OCI-LY3 (cell line): ENCODE data around the gene KIFC1.

Source experiments
- H2AFZ ChIP-seq: fragments of 200-600, 300-600 bp; shearing (Covaris generic); 2 replicates; pipeline ENCODE4 v1.6.0; 2014; ENCODE audit warnings: antibody characterized with exemption, low read depth, low read length
- H3K27ac ChIP-seq: fragments of 200-600, 300-600 bp; sonication (generic); 2 replicates; pipeline ENCODE4 v1.5.1; 2014; ENCODE audit warnings: mild to moderate bottlenecking, low read length, moderate library complexity, mixed read lengths
- H3K27me3 ChIP-seq: fragments of 200-600, 300-600 bp; sonication (generic); 2 replicates; pipeline ENCODE4 v1.6.1; 2014; ENCODE audit warnings: low read depth, low read length, mixed read lengths
- H3K36me3 ChIP-seq: fragments of 200-600, 300-600 bp; sonication (generic); replicated peaks from 2 replicates; pipeline ENCODE3; 2014; ENCODE audit warnings: low read depth, low read length, mixed read lengths
- H3K4me1 ChIP-seq: fragments of 300-600, 200-600 bp; sonication (generic); 2 replicates; pipeline ENCODE4 v1.6.1; 2014; ENCODE audit warnings: low read length, mixed read lengths
- H3K4me2 ChIP-seq: fragments of 200-600, 300-600 bp; sonication (generic); 2 replicates; pipeline ENCODE4 v1.6.1; 2014; ENCODE audit warnings: low read length, mixed read lengths
- H3K4me3 ChIP-seq: fragments of 300-600, 200-600 bp; sonication (generic); 2 replicates; pipeline ENCODE4 v1.5.1; 2014; ENCODE audit warnings: antibody characterized with exemption, mild to moderate bottlenecking, low read length, moderate library complexity
- H3K79me2 ChIP-seq: fragments of 300-600, 200-600 bp; shearing (Covaris generic); 2 replicates; pipeline ENCODE4 v1.6.1; 2014; ENCODE audit warnings: mild to moderate bottlenecking, low read length, mixed read lengths
- H3K9ac ChIP-seq: fragments of 300-600, 200-600 bp; shearing (Covaris generic); 2 replicates; pipeline ENCODE4 v1.6.0; 2014; ENCODE audit warnings: mild to moderate bottlenecking, low read length, moderate library complexity
- H3K9me3 ChIP-seq: fragments of 200-600, 300-600 bp; shearing (Covaris generic); 2 replicates; pipeline ENCODE4 v1.6.1; 2014; ENCODE audit warnings: low read length, mixed read lengths; ENCODE audit not compliant: insufficient read depth
- H4K20me1 ChIP-seq: fragments of 200-600, 300-600 bp; sonication (generic); 2 replicates; pipeline ENCODE4 v1.6.1; 2016; ENCODE audit warnings: low read length, mixed read lengths; ENCODE audit not compliant: insufficient read depth
- CTCF ChIP-seq: fragments of 200-600, 300-600 bp; sonication (generic); IDR thresholded peaks from 2 replicates; pipeline ENCODE4 v1.5.1; 2014; ENCODE audit warnings: antibody characterized with exemption, low read length, low read depth
- EZH2phosphoT487 ChIP-seq: fragments of 200-600 bp; shearing (Covaris generic); IDR thresholded peaks from 2 replicates; pipeline ENCODE4 v1.6.1; 2018; ENCODE audit warnings: antibody characterized with exemption, mixed run types, low read depth

Gene KIFC1

GRCh38 chr6:33437666-33438065, 46.0 kb downstream of the KIFC1 start:
- Histone ChIP-seq H3K9ac (no peak overlapping the region), H3K79me2 (no peaks in the 10 kb centered on the region), H3K36me3 (no peaks in the 10 kb centered on the region), H3K27me3 (no peaks in the 10 kb centered on the region), H3K4me3 (no peak overlapping the region), H2AFZ (no peak overlapping the region), H3K4me1 (no peaks in the 10 kb centered on the region), H3K4me2 (no peak overlapping the region), H4K20me1 (no peaks in the 10 kb centered on the region), H3K9me3 (no peaks in the 10 kb centered on the region), H3K27ac (no peak overlapping the region)
- TF ChIP-seq CTCF (no peak), EZH2phosphoT487 (no peak)

GRCh38 chr6:33438978-33439594, 47.5 kb downstream of the KIFC1 start:
- Histone ChIP-seq H3K79me2 (no peaks in the 10 kb centered on the region), H2AFZ (no peak overlapping the region), H3K4me2 (no peak overlapping the region), H3K4me1 (no peaks in the 10 kb centered on the region), H3K4me3 (no peak overlapping the region), H3K27me3 (no peaks in the 10 kb centered on the region), H3K9ac (no peak overlapping the region), H4K20me1 (no peaks in the 10 kb centered on the region), H3K36me3 (no peaks in the 10 kb centered on the region), H3K9me3 (no peaks in the 10 kb centered on the region), H3K27ac (no peak overlapping the region)
- no peak for TF ChIP-seq CTCF
- TF ChIP-seq EZH2phosphoT487: no peak

- no peaks in the 10 kb centered on the region for H3K36me3 ChIP-seq
- H3K4me2 ChIP-seq: no peak overlapping the region
These were observed 48.5 kb downstream of the KIFC1 start for GRCh38 chr6:33439956-33440648.

More at GRCh38 chr6:33439956-33440648, 48.5 kb downstream of the KIFC1 start:
- Histone ChIP-seq H3K27me3 (no peaks in the 10 kb centered on the region), H2AFZ (no peak overlapping the region), H4K20me1 (no peaks in the 10 kb centered on the region), H3K9ac (no peak overlapping the region), H3K79me2 (no peaks in the 10 kb centered on the region), H3K4me3 (no peak overlapping the region), H3K4me1 (no peaks in the 10 kb centered on the region), H3K9me3 (no peaks in the 10 kb centered on the region), H3K27ac (no peak overlapping the region)
- TF ChIP-seq CTCF (no peak), EZH2phosphoT487 (no peak)
